Ectodermal cell (in vitro differentiated cells): Measurements from ENCODE around the gene DAPK2.

Experiments
- H3K27ac ChIP-seq: 2 replicates; pipeline ENCODE4 v1.7.0; 2013; ENCODE audit warnings: mild to moderate bottlenecking, low read depth, low read length; ENCODE audit not compliant: insufficient read depth, poor library complexity, severe bottlenecking
- H3K27me3 ChIP-seq: 2 replicates; pipeline ENCODE4 v1.7.0; 2013; ENCODE audit warnings: mild to moderate bottlenecking, low read length; ENCODE audit not compliant: insufficient read depth, control insufficient read depth, poor library complexity, severe bottlenecking
- H3K36me3 ChIP-seq: one replicate; pipeline ENCODE4 v1.7.0; 2013; ENCODE audit warnings: low read length; ENCODE audit not compliant: control insufficient read depth, insufficient read depth
- H3K4me1 ChIP-seq: one replicate; pipeline ENCODE4 v1.7.0; 2013; ENCODE audit warnings: low read length; ENCODE audit not compliant: control insufficient read depth, insufficient read depth
- H3K4me3 ChIP-seq: 2 replicates; pipeline ENCODE4 v1.7.0; 2013; ENCODE audit warnings: low read depth, low read length, control low read depth; ENCODE audit not compliant: insufficient read depth
- H3K9me3 ChIP-seq: 2 replicates; pipeline ENCODE4 v1.7.0; 2013; ENCODE audit warnings: mild to moderate bottlenecking, low read length, moderate library complexity; ENCODE audit not compliant: control insufficient read depth
- WGBS, 2 experiments: methylation state at CpG; one replicate each; pipeline ENCODE4 v1.1.7; 2013; ENCODE audit warnings: missing lambda C conversion rate in 2 of 2; 5-methylcytosine and 5-hydroxymethylcytosine counted together

The DAPK2 gene

GRCh38 chr15:64038878-64039610, 7.2 kb downstream of the DAPK2 start:
- Histone ChIP-seq H3K9me3 (no peaks in the 10 kb centered on the region), H3K27me3 (no peaks in the 10 kb centered on the region), H3K4me1 (no peaks in the 10 kb centered on the region), H3K27ac (no peak overlapping the region), H3K4me3 (no peak overlapping the region), H3K36me3 (no peaks in the 10 kb centered on the region)
- 88 to 92% methylated on average over 4 of the region's 4 CpGs for WGBS, 2 experiments

- Histone ChIP-seq H3K9me3 (no peaks in the 10 kb centered on the region), H3K36me3 (no peaks in the 10 kb centered on the region), H3K27ac (no peak overlapping the region), H3K4me1 (no peaks in the 10 kb centered on the region), H3K4me3 (no peak overlapping the region), H3K27me3 (no peaks in the 10 kb centered on the region)
- 40 to 45% methylated on average over 2 of the region's 2 CpGs for WGBS, 2 experiments
These were observed 8.3 kb downstream of the DAPK2 start for GRCh38 chr15:64037966-64038365.

GRCh38 chr15:64037116-64037515, 9.2 kb downstream of the DAPK2 start:
- H3K9me3 ChIP-seq, result no peaks in the 10 kb centered on the region
- no peaks in the 10 kb centered on the region for H3K4me1 ChIP-seq
- WGBS, 2 experiments, result 92 to 97% methylated on average over 3 of the region's 3 CpGs
- no peak overlapping the region for H3K4me3 ChIP-seq
- no peak overlapping the region for H3K27ac ChIP-seq
- H3K36me3 ChIP-seq, result no peaks in the 10 kb centered on the region
- H3K27me3 ChIP-seq, result no peaks in the 10 kb centered on the region

GRCh38 chr15:64035525-64035924, 10.8 kb downstream of the DAPK2 start:
- no peak overlapping the region for H3K27ac ChIP-seq
- H3K36me3 ChIP-seq, result no peaks in the 10 kb centered on the region
- no peaks in the 10 kb centered on the region for H3K27me3 ChIP-seq
- no peaks in the 10 kb centered on the region for H3K4me1 ChIP-seq
- H3K9me3 ChIP-seq, result no peaks in the 10 kb centered on the region
- no peak overlapping the region for H3K4me3 ChIP-seq
- WGBS, 2 experiments, result 93 to 96% methylated on average over 1 of the region's 1 CpG

- Histone ChIP-seq H3K9me3 (no peaks in the 10 kb centered on the region), H3K27ac (no peak overlapping the region), H3K4me1 (peaks cover under 1% of the 10 kb centered on the region), H3K27me3 (no peaks in the 10 kb centered on the region), H3K4me3 (no peak overlapping the region), H3K36me3 (no peaks in the 10 kb centered on the region)
- 74 to 77% methylated on average over 4 of the region's 4 CpGs for WGBS, 2 experiments
These were observed 11.8 kb downstream of the DAPK2 start for GRCh38 chr15:64034519-64034918.

GRCh38 chr15:64032329-64032728, 14.0 kb downstream of the DAPK2 start:
- H3K9me3 ChIP-seq, result no peaks in the 10 kb centered on the region
- 91 to 94% methylated on average over 5 of the region's 5 CpGs for WGBS, 2 experiments

GRCh38 chr15:64030123-64030522, 16.2 kb downstream of the DAPK2 start:
- Histone ChIP-seq H3K4me3 (no peak overlapping the region), H3K4me1 (peaks cover 5% of the 10 kb centered on the region), H3K9me3 (no peaks in the 10 kb centered on the region), H3K27ac (no peak overlapping the region), H3K27me3 (no peaks in the 10 kb centered on the region), H3K36me3 (no peaks in the 10 kb centered on the region)
- WGBS, 2 experiments, result 90 to 93% methylated on average over 4 of the region's 4 CpGs

More at GRCh38 chr15:64032329-64032728, 14.0 kb downstream of the DAPK2 start:
- peaks cover 5% of the 10 kb centered on the region for H3K4me1 ChIP-seq
- H3K4me3 ChIP-seq, result no peak overlapping the region
- no peaks in the 10 kb centered on the region for H3K36me3 ChIP-seq
- H3K27me3 ChIP-seq, result no peaks in the 10 kb centered on the region
- H3K27ac ChIP-seq, result no peak overlapping the region

GRCh38 chr15:64029633-64030032, 16.7 kb downstream of the DAPK2 start:
- Histone ChIP-seq H3K4me1 (peaks cover 5% of the 10 kb centered on the region), H3K4me3 (no peak overlapping the region), H3K9me3 (no peaks in the 10 kb centered on the region), H3K27me3 (no peaks in the 10 kb centered on the region), H3K27ac (no peak overlapping the region), H3K36me3 (no peaks in the 10 kb centered on the region)
- 87 to 94% methylated on average over 4 of the region's 4 CpGs for WGBS, 2 experiments

GRCh38 chr15:64029110-64029509, 17.2 kb downstream of the DAPK2 start:
- WGBS, 2 experiments, result 61 to 65% methylated on average over 8 of the region's 8 CpGs
- no peaks in the 10 kb centered on the region for H3K9me3 ChIP-seq
- H3K27ac ChIP-seq, result no peak overlapping the region
- H3K4me1 ChIP-seq, result peaks cover 5% of the 10 kb centered on the region
- H3K4me3 ChIP-seq, result no peak overlapping the region
- no peaks in the 10 kb centered on the region for H3K36me3 ChIP-seq
- H3K27me3 ChIP-seq, result no peaks in the 10 kb centered on the region

GRCh38 chr15:64026591-64026990, 19.7 kb downstream of the DAPK2 start:
- Histone ChIP-seq H3K4me3 (no peak overlapping the region), H3K4me1 (peaks cover 5% of the 10 kb centered on the region)
- WGBS, 2 experiments, result 93 to 94% methylated on average over 4 of the region's 4 CpGs

More at GRCh38 chr15:64026591-64026990, 19.7 kb downstream of the DAPK2 start:
- H3K9me3 ChIP-seq, result no peaks in the 10 kb centered on the region
- no peaks in the 10 kb centered on the region for H3K27me3 ChIP-seq
- H3K27ac ChIP-seq, result no peak overlapping the region
- H3K36me3 ChIP-seq, result no peaks in the 10 kb centered on the region
